HepG2 (cell line): ENCODE data around the gene GZF1. TPM values are rescaled to one million over a fixed set of nuclear protein-coding genes. Genes with fewer than 3 reads are reported as not detected.

Experiments used
- ATM ChIP-seq: fragments of 450-650 bp; IDR thresholded peaks from 2 replicates; pipeline ENCODE4 v1.7.1; 2017; ENCODE audit warnings: mild to moderate bottlenecking, borderline replicate concordance
- FOXA1 ChIP-seq, 2 experiments: fragments of 450-650 bp in 1 of 2; sonication (generic) in 1 of 2; formaldehyde crosslinking in 1 of 2; IDR thresholded peaks; 2 replicates each; pipeline versions ENCODE4 v1.4.0 to v1.6.1; 2016 to 2020; ENCODE audit warnings: missing genetic modification reagents in 1 of 2
- GABPB1 ChIP-seq: IDR thresholded peaks from 2 replicates; pipeline ENCODE4 v1.6.1; 2016; ENCODE audit warnings: mild to moderate bottlenecking, missing genetic modification reagents, moderate library complexity, missing compliant biosample characterization
- HDAC2 ChIP-seq: sonication (generic); formaldehyde crosslinking; IDR thresholded peaks from 2 replicates; pipeline ENCODE4 v1.4.0; 2020; ENCODE audit warnings: missing genetic modification reagents
- KDM1A ChIP-seq: IDR thresholded peaks from 2 replicates; pipeline ENCODE4 v1.6.1; 2016; ENCODE audit warnings: missing compliant biosample characterization
- MEIS2 ChIP-seq: sonication (generic); formaldehyde crosslinking; IDR thresholded peaks from 2 replicates; pipeline ENCODE4 v1.9.0; 2021; ENCODE audit warnings: mild to moderate bottlenecking, missing genetic modification reagents
- MTERF4 ChIP-seq: sonication (generic); formaldehyde crosslinking; IDR thresholded peaks from 2 replicates; pipeline ENCODE4 v1.8.0; 2023; ENCODE audit warnings: mild to moderate bottlenecking, missing genetic modification reagents
- POLR2A ChIP-seq, 2 experiments: IDR thresholded peaks; 2 replicates each; pipeline ENCODE4 v1.6.1; 2011; ENCODE audit warnings: low read depth in 2 of 2, low read length in 2 of 2, mild to moderate bottlenecking in 1 of 2, moderate library complexity in 1 of 2; ENCODE audit not compliant: insufficient read depth in 1 of 2
- ZNF362 ChIP-seq: sonication (generic); formaldehyde crosslinking; IDR thresholded peaks from 2 replicates; pipeline ENCODE4 v1.4.0; 2020; ENCODE audit warnings: missing genetic modification reagents, mild to moderate bottlenecking, borderline replicate concordance
- ZNF569 ChIP-seq: sonication (generic); formaldehyde crosslinking; IDR thresholded peaks from 2 replicates; pipeline ENCODE4 v1.5.0; 2020; ENCODE audit warnings: mild to moderate bottlenecking, missing genetic modification reagents, moderate library complexity, borderline replicate concordance
- ZNF660 ChIP-seq: sonication (generic); formaldehyde crosslinking; IDR thresholded peaks from 2 replicates; pipeline ENCODE4 v1.5.1; 2020; ENCODE audit warnings: mild to moderate bottlenecking, low read depth, missing genetic modification reagents, borderline replicate concordance
- ZNF724P ChIP-seq: sonication (generic); formaldehyde crosslinking; IDR thresholded peaks from 2 replicates; pipeline ENCODE4 v1.8.0; 2022; ENCODE audit warnings: missing genetic modification reagents, borderline replicate concordance
- ZNF775 ChIP-seq: sonication (generic); formaldehyde crosslinking; IDR thresholded peaks from 2 replicates; pipeline ENCODE4 v1.4.0; 2020; ENCODE audit warnings: missing genetic modification reagents, mild to moderate bottlenecking, moderate library complexity, borderline replicate concordance
- ZNF776 ChIP-seq: sonication (generic); formaldehyde crosslinking; IDR thresholded peaks from 2 replicates; pipeline ENCODE4 v1.4.0; 2020; ENCODE audit warnings: mild to moderate bottlenecking, missing genetic modification reagents
- ZNF788 ChIP-seq: sonication (generic); formaldehyde crosslinking; IDR thresholded peaks from 2 replicates; pipeline ENCODE4 v1.5.0; 2020; ENCODE audit warnings: mild to moderate bottlenecking, missing genetic modification reagents, borderline replicate concordance
- polyA plus RNA-seq, 8 experiments: library from polyadenylated mRNA; depleted of rRNA in 3 of 8; stranded (reverse) in 7 of 8; unstranded in 1 of 8; fragments of >200 nt; fragmentation: Illumina TruSeq in 4 of 8; extraction: Trizol in 4 of 8; gene quantifications; 2 replicates each; pipeline versions ENCODE4 v1.2.1 to v1.2.3, GENCODE V29; 2011 to 2016; ENCODE audit warnings: low read depth in 4 of 8, missing spikeins in 1 of 8, mixed read lengths in 1 of 8; ENCODE audit not compliant: insufficient read depth in 1 of 8
- total RNA-seq, 5 experiments: library from RNA; depleted of rRNA; stranded (reverse); fragments of >200 nt; fragmentation: Illumina TruSeq; extraction: Trizol; gene quantifications; 2 replicates each; pipeline ENCODE4 v1.2.3, GENCODE V29; 2016; ENCODE audit warnings: low read depth in 1 of 5
- TF ChIP-seq, protein P1 (sequence below): sonication (generic); formaldehyde crosslinking; IDR thresholded peaks from 2 replicates; pipeline ENCODE4 v1.4.0; 2020; ENCODE audit warnings: missing genetic modification reagents, borderline replicate concordance
- TF ChIP-seq, protein P2 (sequence below): IDR thresholded peaks from 2 replicates; pipeline ENCODE4 v1.6.1; 2016; ENCODE audit warnings: mild to moderate bottlenecking
- TF ChIP-seq, protein P3 (sequence below): sonication (generic); formaldehyde crosslinking; IDR thresholded peaks from 2 replicates; pipeline ENCODE4 v1.4.0; 2020; ENCODE audit warnings: missing genetic modification reagents

The GZF1 gene
- total and polyA plus RNA-seq, 2 of the 13 experiments (the other 11 are each of a cell fraction or from before 2014, with no cell fraction given), result 16.9 to 26.0 TPM

DNA sequence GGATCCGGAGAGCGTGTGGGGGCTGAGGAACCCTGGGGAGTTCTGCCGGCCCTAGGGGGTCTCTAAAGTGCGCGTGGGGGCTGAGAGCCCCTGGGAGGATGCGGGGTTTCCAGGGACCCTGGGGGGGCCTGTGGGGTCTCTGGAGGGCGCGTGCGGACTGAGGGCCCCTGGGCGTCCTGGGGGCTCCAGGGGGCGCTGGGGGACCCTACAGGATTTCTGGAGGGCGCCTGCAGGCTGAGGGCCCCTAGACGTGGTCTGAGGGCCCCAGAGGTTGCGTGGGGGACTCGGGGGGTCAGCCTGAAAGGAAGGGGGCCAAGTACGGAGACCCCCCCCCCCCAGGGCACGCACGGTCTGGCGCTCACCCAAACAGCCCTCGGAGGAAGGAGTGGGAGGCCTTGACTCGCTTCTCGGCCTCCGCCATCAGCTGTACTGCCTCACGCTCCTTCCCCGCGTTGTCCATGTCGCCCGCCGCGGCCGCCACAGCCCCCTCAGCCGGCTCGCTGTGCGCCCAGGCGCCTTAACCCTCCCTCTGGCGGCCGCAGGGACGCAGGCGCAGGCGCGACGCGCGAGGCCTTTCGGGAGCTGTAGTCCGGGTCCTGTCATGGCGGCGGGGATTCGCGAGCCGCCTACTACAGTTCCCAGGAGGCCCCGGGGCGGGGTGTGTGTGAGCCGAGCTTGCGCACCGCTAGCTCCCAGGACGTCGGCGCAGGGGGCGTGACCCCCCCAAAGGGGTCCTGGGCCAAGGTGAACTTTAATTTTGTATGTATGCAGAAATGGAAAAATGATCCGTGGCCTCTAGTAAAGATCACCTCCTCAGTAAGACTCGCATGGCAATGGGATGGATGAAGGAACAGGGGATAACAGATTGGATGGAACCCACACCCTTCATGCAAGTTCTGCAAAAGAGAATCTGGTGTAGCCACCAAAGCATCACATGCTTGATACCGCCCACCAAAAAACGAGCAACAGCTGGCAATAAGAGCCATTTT lies 59.3 kb downstream of the GZF1 start, which contains the start of gene NAPB (continued):
- no peak for TF ChIP-seq ZNF775
- no peak; the same call in 1 of the 2 replicates for TF ChIP-seq ZNF776 (CRISPR knock-in tag)
- TF ChIP-seq MEIS2 (CRISPR knock-in tag), result peak; percentile 86
- no peak for TF ChIP-seq ZNF660 (CRISPR knock-in tag)
- TF ChIP-seq, protein P1, sequence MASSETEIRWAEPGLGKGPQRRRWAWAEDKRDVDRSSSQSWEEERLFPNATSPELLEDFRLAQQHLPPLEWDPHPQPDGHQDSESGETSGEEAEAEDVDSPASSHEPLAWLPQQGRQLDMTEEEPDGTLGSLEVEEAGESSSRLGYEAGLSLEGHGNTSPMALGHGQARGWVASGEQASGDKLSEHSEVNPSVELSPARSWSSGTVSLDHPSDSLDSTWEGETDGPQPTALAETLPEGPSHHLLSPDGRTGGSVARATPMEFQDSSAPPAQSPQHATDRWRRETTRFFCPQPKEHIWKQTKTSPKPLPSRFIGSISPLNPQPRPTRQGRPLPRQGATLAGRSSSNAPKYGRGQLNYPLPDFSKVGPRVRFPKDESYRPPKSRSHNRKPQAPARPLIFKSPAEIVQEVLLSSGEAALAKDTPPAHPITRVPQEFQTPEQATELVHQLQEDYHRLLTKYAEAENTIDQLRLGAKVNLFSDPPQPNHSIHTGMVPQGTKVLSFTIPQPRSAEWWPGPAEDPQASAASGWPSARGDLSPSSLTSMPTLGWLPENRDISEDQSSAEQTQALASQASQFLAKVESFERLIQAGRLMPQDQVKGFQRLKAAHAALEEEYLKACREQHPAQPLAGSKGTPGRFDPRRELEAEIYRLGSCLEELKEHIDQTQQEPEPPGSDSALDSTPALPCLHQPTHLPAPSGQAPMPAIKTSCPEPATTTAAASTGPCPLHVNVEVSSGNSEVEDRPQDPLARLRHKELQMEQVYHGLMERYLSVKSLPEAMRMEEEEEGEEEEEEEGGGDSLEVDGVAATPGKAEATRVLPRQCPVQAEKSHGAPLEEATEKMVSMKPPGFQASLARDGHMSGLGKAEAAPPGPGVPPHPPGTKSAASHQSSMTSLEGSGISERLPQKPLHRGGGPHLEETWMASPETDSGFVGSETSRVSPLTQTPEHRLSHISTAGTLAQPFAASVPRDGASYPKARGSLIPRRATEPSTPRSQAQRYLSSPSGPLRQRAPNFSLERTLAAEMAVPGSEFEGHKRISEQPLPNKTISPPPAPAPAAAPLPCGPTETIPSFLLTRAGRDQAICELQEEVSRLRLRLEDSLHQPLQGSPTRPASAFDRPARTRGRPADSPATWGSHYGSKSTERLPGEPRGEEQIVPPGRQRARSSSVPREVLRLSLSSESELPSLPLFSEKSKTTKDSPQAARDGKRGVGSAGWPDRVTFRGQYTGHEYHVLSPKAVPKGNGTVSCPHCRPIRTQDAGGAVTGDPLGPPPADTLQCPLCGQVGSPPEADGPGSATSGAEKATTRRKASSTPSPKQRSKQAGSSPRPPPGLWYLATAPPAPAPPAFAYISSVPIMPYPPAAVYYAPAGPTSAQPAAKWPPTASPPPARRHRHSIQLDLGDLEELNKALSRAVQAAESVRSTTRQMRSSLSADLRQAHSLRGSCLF (CRISPR knock-in tag), result peak; percentile 52; the same call in 1 of the 2 replicates
- TF ChIP-seq KDM1A (CRISPR knock-in tag), result no peak
- TF ChIP-seq ZNF788, result peak; percentile 63; the same call in 1 of the 2 replicates
- no peak for TF ChIP-seq ZNF362 (CRISPR knock-in tag)
- TF ChIP-seq POLR2A (IDR thresholded peaks at IDR 0.05; ENCODE audit: insufficient read depth in 1 of 2, low read depth in 2 of 2, low read length in 2 of 2), result peak; percentile 75 to 96
- no peak for TF ChIP-seq ATM
- TF ChIP-seq FOXA1 (IDR thresholded peaks at IDR 0.05), result no peak
- TF ChIP-seq FOXA1 (CRISPR knock-in tag; IDR thresholded peaks at IDR 0.05), result peak; percentile 30; the same call in 1 of the 2 replicates
- TF ChIP-seq MTERF4 (CRISPR knock-in tag), result peak; percentile 80; the same call in 1 of the 2 replicates
- peak; percentile 70; the same call in 1 of the 2 replicates for TF ChIP-seq ZNF569 (CRISPR knock-in tag)
- peak; percentile 92 for TF ChIP-seq GABPB1 (CRISPR knock-in tag)
- TF ChIP-seq, protein P2, sequence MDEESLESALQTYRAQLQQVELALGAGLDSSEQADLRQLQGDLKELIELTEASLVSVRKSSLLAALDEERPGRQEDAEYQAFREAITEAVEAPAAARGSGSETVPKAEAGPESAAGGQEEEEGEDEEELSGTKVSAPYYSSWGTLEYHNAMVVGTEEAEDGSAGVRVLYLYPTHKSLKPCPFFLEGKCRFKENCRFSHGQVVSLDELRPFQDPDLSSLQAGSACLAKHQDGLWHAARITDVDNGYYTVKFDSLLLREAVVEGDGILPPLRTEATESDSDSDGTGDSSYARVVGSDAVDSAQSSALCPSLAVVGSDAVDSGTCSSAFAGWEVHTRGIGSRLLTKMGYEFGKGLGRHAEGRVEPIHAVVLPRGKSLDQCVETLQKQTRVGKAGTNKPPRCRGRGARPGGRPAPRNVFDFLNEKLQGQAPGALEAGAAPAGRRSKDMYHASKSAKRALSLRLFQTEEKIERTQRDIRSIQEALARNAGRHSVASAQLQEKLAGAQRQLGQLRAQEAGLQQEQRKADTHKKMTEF (CRISPR knock-in tag), result peak; percentile 94
- TF ChIP-seq HDAC2, result peak; percentile 71
- TF ChIP-seq, protein P3, sequence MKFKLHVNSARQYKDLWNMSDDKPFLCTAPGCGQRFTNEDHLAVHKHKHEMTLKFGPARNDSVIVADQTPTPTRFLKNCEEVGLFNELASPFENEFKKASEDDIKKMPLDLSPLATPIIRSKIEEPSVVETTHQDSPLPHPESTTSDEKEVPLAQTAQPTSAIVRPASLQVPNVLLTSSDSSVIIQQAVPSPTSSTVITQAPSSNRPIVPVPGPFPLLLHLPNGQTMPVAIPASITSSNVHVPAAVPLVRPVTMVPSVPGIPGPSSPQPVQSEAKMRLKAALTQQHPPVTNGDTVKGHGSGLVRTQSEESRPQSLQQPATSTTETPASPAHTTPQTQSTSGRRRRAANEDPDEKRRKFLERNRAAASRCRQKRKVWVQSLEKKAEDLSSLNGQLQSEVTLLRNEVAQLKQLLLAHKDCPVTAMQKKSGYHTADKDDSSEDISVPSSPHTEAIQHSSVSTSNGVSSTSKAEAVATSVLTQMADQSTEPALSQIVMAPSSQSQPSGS (CRISPR knock-in tag), result peak; percentile 68; the same call in 1 of the 2 replicates
- peak; percentile 93 for TF ChIP-seq ZNF724P (CRISPR knock-in tag)
